GM21529 (cell line): ENCODE results near the gene MAS1.

Experiments
- ATAC-seq: cut with Tn5 transposase; IDR thresholded peaks from one replicate; pipeline ENCODE4 v1.9.1; 2021; ENCODE audit not compliant: unreplicated experiment

The MAS1 gene

GRCh38 chr6:159879856-159880255 is 10.9 kb upstream of the MAS1 start:
- no peak for ATAC-seq

- no peak for ATAC-seq
Measured at GRCh38 chr6:159880412-159880975, 10.3 kb upstream of the MAS1 start.

GRCh38 chr6:159884720-159885119 is 6.1 kb upstream of the MAS1 start:
- no peak for ATAC-seq

- no peak for ATAC-seq
Measured at GRCh38 chr6:159886270-159886669, 4.5 kb upstream of the MAS1 start.

- no peak for ATAC-seq
Measured at GRCh38 chr6:159887146-159887545, 3.6 kb upstream of the MAS1 start.

- ATAC-seq, result no peak
Measured at GRCh38 chr6:159887761-159888160, 3.0 kb upstream of the MAS1 start.

GRCh38 chr6:159890201-159890600 is 587 bp upstream of the MAS1 start:
- no peak for ATAC-seq

- ATAC-seq, result no peak
Measured at GRCh38 chr6:159892053-159892452, 1.3 kb downstream of the MAS1 start.

GRCh38 chr6:159893064-159893463 is 2.3 kb downstream of the MAS1 start:
- ATAC-seq, result no peak

- no peak for ATAC-seq
Measured at GRCh38 chr6:159894991-159895390, 4.2 kb downstream of the MAS1 start.

GRCh38 chr6:159897603-159898002 is 6.8 kb downstream of the MAS1 start:
- ATAC-seq, result no peak

GRCh38 chr6:159898519-159898918 is 7.7 kb downstream of the MAS1 start:
- ATAC-seq, result no peak

GRCh38 chr6:159899994-159900745 is 9.4 kb downstream of the MAS1 start:
- ATAC-seq, result no peak

- no peak for ATAC-seq
Measured at GRCh38 chr6:159902620-159903019, 11.8 kb downstream of the MAS1 start.

GRCh38 chr6:159904497-159904911 is 13.7 kb downstream of the MAS1 start:
- peak; percentile 87 for ATAC-seq

GRCh38 chr6:159906400-159906799 is 15.6 kb downstream of the MAS1 start:
- no peak for ATAC-seq

- ATAC-seq, result no peak
Measured at GRCh38 chr6:159908535-159908934, 17.7 kb downstream of the MAS1 start.

- ATAC-seq, result no peak
Measured at GRCh38 chr6:159908979-159909378, 18.2 kb downstream of the MAS1 start.

GRCh38 chr6:159910342-159910741 is 19.6 kb downstream of the MAS1 start:
- ATAC-seq, result no peak

GRCh38 chr6:159913375-159913774 is 22.6 kb downstream of the MAS1 start:
- no peak for ATAC-seq

- no peak for ATAC-seq
Measured at GRCh38 chr6:159913862-159914564, 23.2 kb downstream of the MAS1 start.

GRCh38 chr6:159914565-159914923 is 23.8 kb downstream of the MAS1 start:
- no peak for ATAC-seq
